GM12865 (cell line): ENCODE results near the gene CDH4.

Experiments
- DNase-seq: peaks from one replicate; pipeline ENCODE4 v3.0.0; 2010; ENCODE audit warnings: low read depth
- H3K4me3 ChIP-seq: 2 replicates; pipeline ENCODE4 v1.5.1; 2011; ENCODE audit warnings: mild to moderate bottlenecking, low read depth, low read length, control low read depth
- TF ChIP-seq, protein P1 (sequence below): IDR thresholded peaks from 2 replicates; pipeline ENCODE4 v1.5.1; 2011; ENCODE audit warnings: low read length, control low read depth, low read depth, inconsistent platforms; ENCODE audit not compliant: insufficient read depth; ENCODE audit errors: missing control alignments

CDH4 gene

GRCh38 chr20:61581825-61582188, 329.7 kb downstream of the CDH4 start:
- TF ChIP-seq, protein P1, sequence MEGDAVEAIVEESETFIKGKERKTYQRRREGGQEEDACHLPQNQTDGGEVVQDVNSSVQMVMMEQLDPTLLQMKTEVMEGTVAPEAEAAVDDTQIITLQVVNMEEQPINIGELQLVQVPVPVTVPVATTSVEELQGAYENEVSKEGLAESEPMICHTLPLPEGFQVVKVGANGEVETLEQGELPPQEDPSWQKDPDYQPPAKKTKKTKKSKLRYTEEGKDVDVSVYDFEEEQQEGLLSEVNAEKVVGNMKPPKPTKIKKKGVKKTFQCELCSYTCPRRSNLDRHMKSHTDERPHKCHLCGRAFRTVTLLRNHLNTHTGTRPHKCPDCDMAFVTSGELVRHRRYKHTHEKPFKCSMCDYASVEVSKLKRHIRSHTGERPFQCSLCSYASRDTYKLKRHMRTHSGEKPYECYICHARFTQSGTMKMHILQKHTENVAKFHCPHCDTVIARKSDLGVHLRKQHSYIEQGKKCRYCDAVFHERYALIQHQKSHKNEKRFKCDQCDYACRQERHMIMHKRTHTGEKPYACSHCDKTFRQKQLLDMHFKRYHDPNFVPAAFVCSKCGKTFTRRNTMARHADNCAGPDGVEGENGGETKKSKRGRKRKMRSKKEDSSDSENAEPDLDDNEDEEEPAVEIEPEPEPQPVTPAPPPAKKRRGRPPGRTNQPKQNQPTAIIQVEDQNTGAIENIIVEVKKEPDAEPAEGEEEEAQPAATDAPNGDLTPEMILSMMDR: no peak
- no peak overlapping the region for H3K4me3 ChIP-seq

GRCh38 chr20:61582196-61582923, 330.3 kb downstream of the CDH4 start:
- no peak overlapping the region for H3K4me3 ChIP-seq
- TF ChIP-seq, protein P1: no peak
- DNase-seq: no peak

More at GRCh38 chr20:61581825-61582188, 329.7 kb downstream of the CDH4 start:
- no peak for DNase-seq

DNA sequence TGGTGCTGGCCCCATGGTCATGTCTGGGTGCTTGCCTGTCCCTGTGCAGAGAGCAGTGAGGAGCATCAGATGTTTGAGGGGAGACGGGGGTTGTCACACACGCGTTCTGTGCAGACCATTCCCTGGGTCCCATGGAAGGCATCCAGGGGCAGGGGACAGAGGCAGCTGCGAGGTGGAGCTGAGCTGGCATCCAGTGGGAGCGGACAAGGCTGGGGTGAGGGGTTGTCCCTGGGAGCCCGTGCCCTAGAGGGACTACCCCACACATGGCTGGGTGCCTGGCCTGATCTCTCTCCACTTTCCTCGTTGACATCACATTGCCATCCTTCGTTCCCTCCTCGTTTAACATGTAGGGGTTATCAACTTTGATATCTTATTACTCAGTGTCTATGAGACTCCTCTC, 331.3 kb downstream of the CDH4 start:
- no peak for DNase-seq
- no peak overlapping the region for H3K4me3 ChIP-seq
- TF ChIP-seq, protein P1: no peak

GRCh38 chr20:61584851-61585250, 332.8 kb downstream of the CDH4 start:
- H3K4me3 ChIP-seq: no peak overlapping the region
- DNase-seq: no peak
- TF ChIP-seq, protein P1: no peak

GRCh38 chr20:61585764-61586163, 333.7 kb downstream of the CDH4 start:
- no peak for DNase-seq
- TF ChIP-seq, protein P1: no peak
- H3K4me3 ChIP-seq: no peak overlapping the region

GRCh38 chr20:61587036-61587435, 335.0 kb downstream of the CDH4 start:
- H3K4me3 ChIP-seq: no peak overlapping the region
- TF ChIP-seq, protein P1: no peak
- DNase-seq: no peak
